T1000 (cell line): ENCODE measurements around the gene FXN.
"Not testable (repeated sequence)": the region's sequence is repeated elsewhere in the genome, so short reads cannot be mapped to it uniquely, and the experiment has no call there.

Experiments
- DNase-seq: peaks from one replicate; lab custom pipeline; 2025; ENCODE audit warnings: mixed read lengths; lab: John Stamatoyannopoulos, UW

FXN gene

GRCh38 chr9:69027355-69028097, 8.0 kb upstream of the FXN start:
- DNase-seq: peak; percentile 9

- DNase-seq: no peak
Measured at GRCh38 chr9:69028754-69029153, 6.8 kb upstream of the FXN start.

- no peak for DNase-seq
Measured at GRCh38 chr9:69029535-69029934, 6.0 kb upstream of the FXN start.

- no peak for DNase-seq
Measured at GRCh38 chr9:69030851-69031645, 4.5 kb upstream of the FXN start.

- no peak for DNase-seq
Measured at GRCh38 chr9:69034071-69034470, 1.5 kb upstream of the FXN start.

GRCh38 chr9:69036309-69036708, 757 bp downstream of the FXN start:
- DNase-seq: no peak

- no peak for DNase-seq
Measured at GRCh38 chr9:69036799-69037198, 1.2 kb downstream of the FXN start.

GRCh38 chr9:69040646-69041045, 5.1 kb downstream of the FXN start:
- no peak for DNase-seq

- DNase-seq: no peak
Measured at GRCh38 chr9:69044240-69045219, 9.0 kb downstream of the FXN start.

GRCh38 chr9:69045821-69046220, 10.3 kb downstream of the FXN start:
- no peak for DNase-seq

- no peak for DNase-seq
Measured at GRCh38 chr9:69046723-69047122, 11.2 kb downstream of the FXN start.

GRCh38 chr9:69047371-69047770, 11.8 kb downstream of the FXN start:
- DNase-seq: no peak

GRCh38 chr9:69049094-69049493, 13.5 kb downstream of the FXN start:
- no peak for DNase-seq

GRCh38 chr9:69050936-69051335, 15.4 kb downstream of the FXN start:
- not testable (repeated sequence) for DNase-seq

- DNase-seq: no peak
Measured at GRCh38 chr9:69054989-69055388, 19.4 kb downstream of the FXN start.

- no peak for DNase-seq
Measured at GRCh38 chr9:69056191-69056815, 20.8 kb downstream of the FXN start.

GRCh38 chr9:69058101-69058500, 22.5 kb downstream of the FXN start:
- DNase-seq: no peak

- DNase-seq: no peak
Measured at GRCh38 chr9:69060766-69061165, 25.2 kb downstream of the FXN start.

- no peak for DNase-seq
Measured at GRCh38 chr9:69062195-69062594, 26.6 kb downstream of the FXN start.

- DNase-seq: no peak
Measured at GRCh38 chr9:69063839-69064238, 28.3 kb downstream of the FXN start.

- no peak for DNase-seq
Measured at GRCh38 chr9:69065660-69066059, 30.1 kb downstream of the FXN start.

GRCh38 chr9:69066955-69067354, 31.4 kb downstream of the FXN start:
- no peak for DNase-seq
